ENCODE data around the gene SEC31B. TPM values are rescaled to one million over a fixed set of nuclear protein-coding genes. Genes with fewer than 3 reads are reported as not detected.

Gene SEC31B
- total RNA-seq, 1 donor from 2014 or later: 19.6 TPM

GRCh38 chr10:100469756-100470155 is 49.9 kb downstream of the SEC31B start:
- Mint-ChIP-seq H3K9me3 (ENCODE audit: unreplicated experiment) (no peaks in the 10 kb centered on the region), H3K36me3 (ENCODE audit: unreplicated experiment) (no peaks in the 10 kb centered on the region), H3K27ac (ENCODE audit: unreplicated experiment) (no peak overlapping the region), H3K4me1 (ENCODE audit: unreplicated experiment) (no peaks in the 10 kb centered on the region), H3K27me3 (ENCODE audit: unreplicated experiment) (peaks cover 66% of the 10 kb centered on the region), H3K4me3 (ENCODE audit: unreplicated experiment) (no peak overlapping the region)
- no peak for TF ChIP-seq CTCF (IDR thresholded peaks at IDR 0.05)
- no peak for DNase-seq (ENCODE audit: extremely low spot score, unreplicated experiment)

GRCh38 chr10:100468978-100469377 is 50.7 kb downstream of the SEC31B start:
- Mint-ChIP-seq H3K9me3 (ENCODE audit: unreplicated experiment) (no peaks in the 10 kb centered on the region), H3K27ac (ENCODE audit: unreplicated experiment) (no peak overlapping the region), H3K27me3 (ENCODE audit: unreplicated experiment) (peaks cover 69% of the 10 kb centered on the region), H3K36me3 (ENCODE audit: unreplicated experiment) (no peaks in the 10 kb centered on the region), H3K4me1 (ENCODE audit: unreplicated experiment) (no peaks in the 10 kb centered on the region), H3K4me3 (ENCODE audit: unreplicated experiment) (no peak overlapping the region)
- DNase-seq (ENCODE audit: extremely low spot score, unreplicated experiment): no peak
- TF ChIP-seq CTCF (IDR thresholded peaks at IDR 0.05): no peak

- H3K27ac Mint-ChIP-seq (ENCODE audit: unreplicated experiment): no peak overlapping the region
- H3K4me1 Mint-ChIP-seq (ENCODE audit: unreplicated experiment): no peaks in the 10 kb centered on the region
- H3K9me3 Mint-ChIP-seq (ENCODE audit: unreplicated experiment): no peaks in the 10 kb centered on the region
- H3K36me3 Mint-ChIP-seq (ENCODE audit: unreplicated experiment): no peaks in the 10 kb centered on the region
- no peak overlapping the region for H3K4me3 Mint-ChIP-seq (ENCODE audit: unreplicated experiment)
- peaks cover 68% of the 10 kb centered on the region for H3K27me3 Mint-ChIP-seq (ENCODE audit: unreplicated experiment)
- DNase-seq (ENCODE audit: extremely low spot score, unreplicated experiment): no peak
- no peak for TF ChIP-seq CTCF (IDR thresholded peaks at IDR 0.05)
These were observed 51.3 kb downstream of the SEC31B start for GRCh38 chr10:100468322-100468721.

- H3K27ac Mint-ChIP-seq (ENCODE audit: unreplicated experiment): no peak within 1 kb of the TSS
These were observed 57.0 kb downstream of the SEC31B start, which contains the start of gene WNT8B for GRCh38 chr10:100462709-100463108. Gene WNT8B, plus strand, starts transcription at chr10:100463009. Its CDS starts 160 bp downstream, at chr10:100463169.

GRCh38 chr10:100448951-100449350 is 70.7 kb downstream of the SEC31B start:
- peaks cover 6% of the 10 kb centered on the region for H3K9me3 Mint-ChIP-seq (ENCODE audit: unreplicated experiment)
- DNase-seq (ENCODE audit: extremely low spot score, unreplicated experiment): no peak
- H3K4me1 Mint-ChIP-seq (ENCODE audit: unreplicated experiment): no peaks in the 10 kb centered on the region
- no peak overlapping the region for H3K27ac Mint-ChIP-seq (ENCODE audit: unreplicated experiment)
- no peak for TF ChIP-seq CTCF (IDR thresholded peaks at IDR 0.05)
- H3K36me3 Mint-ChIP-seq (ENCODE audit: unreplicated experiment): no peaks in the 10 kb centered on the region
- no peak overlapping the region for H3K4me3 Mint-ChIP-seq (ENCODE audit: unreplicated experiment)
- H3K27me3 Mint-ChIP-seq (ENCODE audit: unreplicated experiment): peaks cover 49% of the 10 kb centered on the region

More at GRCh38 chr10:100462709-100463108, 57.0 kb downstream of the SEC31B start, which contains the start of gene WNT8B:
- no peaks in the 10 kb centered on the region for H3K4me1 Mint-ChIP-seq (ENCODE audit: unreplicated experiment)
- DNase-seq (ENCODE audit: extremely low spot score, unreplicated experiment): no peak
- peaks cover 82% of the 10 kb centered on the region for H3K27me3 Mint-ChIP-seq (ENCODE audit: unreplicated experiment)
- no peak within 1 kb of the TSS for H3K4me3 Mint-ChIP-seq (ENCODE audit: unreplicated experiment)
- TF ChIP-seq CTCF (IDR thresholded peaks at IDR 0.05): no peak
- no peaks in the 10 kb centered on the region for H3K9me3 Mint-ChIP-seq (ENCODE audit: unreplicated experiment)
- no peaks in the 10 kb centered on the region for H3K36me3 Mint-ChIP-seq (ENCODE audit: unreplicated experiment)
